Activated T-cell treated with anti-CD3 and anti-CD28 coated beads, Interleukin-2, amount 50 U/mL, for 1 hour (primary cell): Measurements from ENCODE around the gene LCE5A.
"Not testable (repeated sequence)": the region's sequence is repeated elsewhere in the genome, so short reads cannot be mapped to it uniquely, and the experiment has no call there.

ENCODE experiments used
- DNase-seq: peaks from one replicate; pipeline ENCODE4 v3.0.0-alpha.2; 2020

The LCE5A gene, protein sequence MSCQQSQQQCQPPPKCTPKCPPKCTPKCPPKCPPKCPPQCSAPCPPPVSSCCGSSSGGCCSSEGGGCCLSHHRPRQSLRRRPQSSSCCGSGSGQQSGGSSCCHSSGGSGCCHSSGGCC

GRCh38 chr1:152510503-152510902, at the start of gene LCE5A:
Gene LCE5A, plus strand, starts transcription at chr1:152510803. Its CDS starts 732 bp downstream, at chr1:152511535.
- DNase-seq: no peak

DNA sequence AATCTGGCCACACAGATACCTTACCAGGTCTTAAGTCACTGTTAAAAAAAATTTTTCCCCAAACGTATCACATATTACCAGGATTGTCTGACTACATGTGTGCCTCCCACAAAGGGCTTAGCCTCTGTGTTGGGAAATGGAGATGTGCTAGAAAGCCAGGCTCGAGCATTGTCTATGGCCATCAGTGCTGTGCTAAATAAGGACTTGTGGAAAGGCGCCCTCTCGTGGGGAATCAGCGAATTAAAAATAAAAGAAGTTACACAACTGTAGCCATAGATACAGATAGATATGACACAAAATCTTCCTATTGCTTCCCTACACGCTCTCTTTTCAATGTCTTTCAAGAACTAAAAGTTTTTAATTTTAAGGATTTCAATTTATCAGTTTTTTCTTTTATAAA, 49.1 kb upstream of the LCE5A start:
- DNase-seq: peak; percentile 49

DNA sequence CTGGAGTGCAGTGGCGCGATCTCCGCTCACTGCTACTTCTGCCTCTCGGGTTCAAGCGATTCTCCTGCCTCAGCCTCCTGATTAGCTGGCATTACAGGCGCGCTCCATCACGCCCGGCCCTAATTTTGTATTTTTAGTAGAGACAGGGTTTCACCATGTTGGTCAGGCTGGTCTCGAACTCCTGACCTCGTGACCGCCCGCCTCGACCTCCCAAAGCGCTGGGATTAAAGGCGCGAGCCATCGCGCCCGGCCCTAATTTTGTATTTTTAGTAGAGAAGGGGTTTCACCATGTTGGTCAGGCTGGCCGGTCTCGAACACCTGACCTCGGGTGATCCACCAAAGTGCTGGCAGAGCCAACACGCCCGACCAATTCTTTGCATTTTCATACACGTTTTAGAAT, 48.0 kb upstream of the LCE5A start:
- no peak for DNase-seq

GRCh38 chr1:152466217-152466616, 44.4 kb upstream of the LCE5A start:
- no peak for DNase-seq

GRCh38 chr1:152473887-152474537, 36.6 kb upstream of the LCE5A start:
- DNase-seq: no peak

DNA sequence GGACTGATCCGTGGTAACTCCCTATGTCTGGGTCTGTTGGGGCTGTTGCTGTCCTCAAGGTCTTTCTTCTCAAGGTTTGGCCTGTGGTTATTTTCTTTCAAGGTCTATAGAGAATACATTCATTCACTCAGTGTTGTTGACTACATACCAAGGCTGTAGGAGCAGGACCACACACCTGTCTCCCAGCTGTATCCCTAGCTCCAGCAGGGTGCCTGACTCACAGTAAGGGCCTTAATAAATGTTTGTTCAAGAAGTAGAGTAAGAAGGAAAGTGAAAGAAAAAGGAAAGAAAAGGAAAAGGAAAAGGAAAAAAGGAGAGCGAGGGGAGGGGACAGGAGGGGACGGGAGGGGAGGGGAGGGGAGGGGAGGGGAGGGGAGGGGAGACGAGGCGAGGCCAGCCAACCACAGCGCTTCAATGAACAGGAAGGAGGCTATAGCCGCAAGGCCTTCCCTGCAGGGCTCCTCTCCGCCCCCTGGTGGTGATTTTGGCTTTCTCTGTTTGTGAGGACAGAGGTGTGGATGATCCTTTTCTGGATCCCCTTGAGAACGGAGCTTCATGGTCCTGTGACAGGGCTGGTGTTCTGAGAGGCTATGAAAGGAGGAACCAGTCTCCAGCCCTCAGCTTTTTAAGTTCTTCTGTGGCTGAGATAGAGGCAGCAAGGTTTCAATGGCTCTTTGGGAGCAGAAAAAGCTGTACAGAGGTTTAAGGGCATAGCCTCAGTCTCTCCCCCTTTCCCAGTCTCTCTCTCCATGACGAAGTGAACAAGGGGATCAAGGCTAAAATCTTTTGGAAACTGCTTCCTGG, 30.6 kb upstream of the LCE5A start:
- peak; percentile 58 for DNase-seq

- no peak for DNase-seq
These were observed 28.5 kb upstream of the LCE5A start for GRCh38 chr1:152481869-152482664.

- no peak for DNase-seq
These were observed 24.1 kb upstream of the LCE5A start for GRCh38 chr1:152486400-152487006.

DNA sequence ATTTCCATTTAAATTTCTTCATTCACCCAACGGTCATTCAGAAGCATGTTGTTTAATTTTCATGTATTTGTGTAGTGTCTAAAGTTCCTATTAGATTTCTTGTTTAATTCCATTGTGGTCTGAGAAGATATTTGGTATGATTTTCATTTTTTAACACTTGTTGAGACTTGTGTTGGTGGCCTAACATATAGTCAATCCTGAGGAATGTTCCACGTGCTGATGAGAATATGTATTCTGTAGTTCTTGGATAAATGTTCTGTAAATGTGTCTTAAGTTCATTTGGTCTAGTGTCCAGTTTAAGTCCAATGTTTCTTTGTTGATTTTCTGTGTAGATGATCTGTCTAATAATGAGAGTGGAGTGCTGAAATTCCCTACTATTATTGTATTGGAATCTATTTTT, 22.7 kb upstream of the LCE5A start:
- DNase-seq: no peak

DNA sequence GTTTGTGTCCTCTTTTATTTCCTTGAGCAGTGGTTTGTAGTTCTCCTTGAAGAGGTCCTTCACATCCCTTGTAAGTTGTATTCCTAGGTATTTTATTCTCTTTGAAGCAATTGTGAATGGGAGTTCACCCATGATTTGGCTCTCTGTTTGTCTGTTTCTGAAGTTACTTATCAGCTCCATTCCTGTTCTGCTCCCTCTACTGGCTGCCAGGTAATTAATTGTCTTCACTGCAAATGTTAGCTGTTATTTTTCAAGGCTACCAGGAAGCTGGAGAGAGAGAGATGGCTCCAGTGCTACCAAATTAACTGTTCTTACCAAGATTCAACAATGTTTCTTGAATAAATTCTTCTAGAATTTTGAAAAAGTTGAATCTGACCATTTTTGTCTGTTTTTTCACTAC, 19.1 kb upstream of the LCE5A start:
- DNase-seq: not testable (repeated sequence)

DNA sequence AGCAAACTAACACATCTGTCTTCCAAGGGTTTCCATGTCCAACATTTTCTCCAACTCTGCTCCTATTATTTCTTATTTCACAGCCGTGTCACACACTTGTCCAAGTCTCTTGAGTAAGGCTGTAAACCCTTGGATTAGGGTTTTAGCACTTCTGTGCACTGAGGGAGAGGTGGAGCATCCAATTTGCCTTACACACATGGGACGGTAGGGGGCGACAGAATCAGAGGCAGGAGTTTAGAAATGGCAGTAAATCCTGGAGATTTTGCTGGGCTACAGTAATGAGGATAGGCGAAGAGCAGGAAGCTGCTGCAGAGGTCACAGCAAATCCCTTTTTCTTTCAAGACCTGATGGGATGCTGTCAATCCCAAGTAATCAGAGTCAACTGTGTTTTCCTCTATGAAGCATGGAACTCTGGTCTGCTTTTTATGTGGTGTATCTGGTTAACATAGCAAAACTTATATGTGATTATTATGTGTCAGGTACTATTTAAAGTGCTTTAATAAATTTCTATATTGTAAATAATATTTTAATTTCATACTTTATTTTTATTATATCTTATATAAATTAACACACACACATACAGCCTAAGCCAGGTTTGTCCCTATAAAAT, 15.4 kb upstream of the LCE5A start:
- DNase-seq: no peak

GRCh38 chr1:152497273-152497672, 13.3 kb upstream of the LCE5A start:
- no peak for DNase-seq

DNA sequence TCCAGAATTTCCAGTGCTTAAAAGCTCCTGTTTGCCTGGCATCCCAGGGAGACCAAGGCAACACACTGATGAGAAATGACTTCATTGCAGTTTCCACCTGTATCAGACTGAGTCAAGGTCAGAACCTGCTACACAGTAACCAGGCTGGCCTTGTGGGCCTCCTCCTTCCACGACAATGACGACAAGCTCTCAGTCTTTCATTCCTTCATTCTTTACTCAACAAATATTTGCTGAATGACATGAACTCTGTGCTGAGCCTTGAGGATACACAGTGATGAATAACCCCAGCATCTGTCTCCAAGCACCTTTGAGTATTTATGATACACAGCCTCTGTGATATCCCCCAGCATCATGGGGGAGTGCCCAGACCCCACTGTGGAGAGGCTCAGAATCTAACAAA, 8.9 kb upstream of the LCE5A start:
- DNase-seq: no peak

DNA sequence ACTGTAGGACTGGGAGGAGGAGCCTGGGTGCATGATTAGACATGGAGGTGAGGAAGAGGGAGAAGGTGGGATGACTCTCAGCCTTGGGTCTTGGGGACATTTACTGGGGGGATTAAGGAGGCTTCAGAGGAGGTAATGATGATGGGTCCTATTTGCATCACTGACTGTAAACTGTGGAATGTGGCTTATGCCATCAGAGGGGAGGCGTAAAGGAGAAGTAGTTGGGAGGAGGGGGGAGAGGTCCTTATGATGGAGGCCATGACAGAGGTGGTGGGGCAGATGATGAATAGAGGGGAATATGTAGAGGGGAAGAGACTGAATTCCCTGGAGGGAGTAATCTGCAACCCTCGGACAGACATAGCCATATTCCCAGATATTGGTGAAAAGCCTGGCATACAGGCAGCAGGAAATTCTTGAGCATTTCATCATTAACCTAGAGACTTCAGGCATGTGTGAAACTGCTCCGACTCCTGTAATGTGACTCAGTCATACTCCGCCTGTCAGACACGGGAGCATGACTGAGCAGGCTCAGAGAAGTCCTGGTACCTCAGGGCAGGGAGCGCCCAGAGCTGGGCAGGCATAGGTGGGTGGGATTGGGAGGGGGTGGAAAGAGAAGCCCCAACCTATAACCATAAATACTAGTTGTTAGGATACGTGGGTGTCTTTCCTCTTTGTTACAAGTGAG, 8.0 kb upstream of the LCE5A start:
- DNase-seq: no peak

DNA sequence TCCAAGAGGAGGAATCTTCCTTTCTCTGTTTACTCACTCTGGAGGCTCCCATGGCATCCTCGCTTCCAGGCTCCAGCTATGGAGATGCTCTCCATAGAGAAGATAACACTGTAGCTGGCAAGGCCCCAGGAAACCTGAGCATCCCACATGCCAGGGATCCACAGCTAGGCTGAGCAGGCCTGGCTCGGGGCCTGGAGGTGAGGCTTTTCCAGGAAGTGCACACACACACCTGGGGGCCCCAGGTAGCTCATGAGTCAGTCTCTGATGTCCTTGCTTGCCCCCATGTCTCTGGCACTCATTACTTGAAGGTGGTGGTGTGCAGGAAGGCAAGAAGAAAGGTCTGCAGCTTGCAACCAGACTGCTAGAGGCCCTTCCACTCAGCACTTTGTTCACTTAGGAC, 5.5 kb upstream of the LCE5A start:
- no peak for DNase-seq

DNA sequence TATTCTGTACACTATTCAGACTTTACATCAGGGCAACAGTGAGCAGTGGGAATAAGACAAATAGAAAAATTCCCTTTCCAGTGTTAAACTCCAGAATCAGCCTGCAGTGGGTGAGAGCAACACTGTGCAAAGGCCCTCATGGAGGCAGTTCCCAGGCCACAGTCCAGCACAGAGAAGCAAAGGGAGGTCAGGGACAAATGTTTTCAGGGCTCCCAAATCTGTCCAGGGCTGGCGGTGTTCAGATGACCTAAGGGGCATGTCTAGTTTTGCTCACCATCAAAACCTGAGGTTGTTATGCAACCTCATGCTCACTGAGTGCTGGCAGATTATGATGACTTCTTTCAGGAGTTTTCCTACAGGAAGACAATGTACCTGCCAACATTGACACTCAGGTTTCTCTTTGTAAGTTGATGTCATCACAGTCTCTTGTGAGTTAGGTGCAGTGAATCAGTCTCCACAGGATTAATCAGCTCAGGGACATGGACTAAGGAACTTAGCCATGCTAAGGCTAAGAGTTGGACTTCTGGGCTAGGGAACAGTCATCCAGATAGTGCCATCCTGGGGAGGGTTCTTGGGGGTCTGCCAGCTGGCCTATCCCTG, 3.6 kb upstream of the LCE5A start:
- no peak for DNase-seq

DNA sequence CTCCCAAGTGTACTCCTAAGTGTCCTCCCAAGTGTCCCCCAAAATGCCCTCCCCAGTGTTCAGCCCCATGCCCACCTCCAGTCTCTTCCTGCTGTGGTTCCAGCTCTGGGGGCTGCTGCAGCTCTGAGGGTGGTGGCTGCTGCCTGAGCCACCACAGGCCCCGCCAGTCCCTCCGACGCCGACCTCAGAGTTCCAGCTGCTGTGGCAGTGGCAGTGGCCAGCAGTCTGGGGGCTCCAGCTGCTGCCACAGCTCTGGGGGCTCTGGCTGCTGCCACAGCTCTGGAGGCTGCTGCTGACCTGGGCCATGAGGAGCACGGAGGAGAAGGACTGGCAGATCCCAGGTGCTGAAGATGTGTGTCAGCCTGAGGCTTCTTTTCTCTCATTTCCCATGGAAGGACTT, 993 bp downstream of the LCE5A start:
- DNase-seq: no peak

DNA sequence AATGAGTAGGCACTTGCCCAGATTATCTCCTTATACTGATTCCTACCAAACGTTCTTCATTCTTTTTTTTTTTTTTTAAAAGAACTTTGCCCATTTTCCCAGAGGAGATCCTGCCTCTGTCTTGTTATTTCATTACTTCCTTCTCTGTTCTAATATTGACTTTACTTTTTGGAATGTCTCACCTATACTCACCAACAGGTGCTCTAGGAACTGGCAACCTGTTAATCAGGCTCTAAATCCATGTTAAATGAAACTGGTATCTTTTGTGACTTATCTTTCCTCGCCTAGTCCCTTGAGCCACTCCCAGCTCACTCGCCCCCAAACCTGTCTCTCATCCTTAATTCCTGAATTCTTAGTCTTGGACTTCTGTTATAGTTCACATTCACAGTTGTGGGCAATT, 2.5 kb downstream of the LCE5A start:
- DNase-seq: no peak

- no peak for DNase-seq
These were observed 4.3 kb downstream of the LCE5A start for GRCh38 chr1:152514715-152515433.

DNA sequence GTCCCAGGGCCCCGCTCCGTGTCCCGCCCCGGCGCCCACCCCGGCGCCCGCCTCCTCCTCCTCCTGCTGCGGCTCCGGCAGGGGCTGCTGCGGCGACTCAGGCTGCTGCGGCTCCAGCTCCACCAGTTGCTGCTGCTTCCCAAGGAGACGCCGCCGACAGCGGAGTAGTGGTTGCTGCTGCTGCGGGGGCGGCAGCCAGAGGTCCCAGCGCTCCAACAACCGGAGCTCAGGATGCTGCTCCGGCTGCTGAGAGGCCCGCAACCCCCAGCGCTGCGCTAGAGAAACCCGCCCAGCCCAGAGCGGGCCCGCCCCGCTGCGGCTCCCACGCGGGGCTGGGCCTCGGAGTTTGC, 4.8 kb downstream of the LCE5A start:
- DNase-seq: no peak

GRCh38 chr1:152516082-152516481, 5.5 kb downstream of the LCE5A start:
- DNase-seq: no peak
